ENCODE results near the gene TSPAN3.

The TSPAN3 gene

DNA sequence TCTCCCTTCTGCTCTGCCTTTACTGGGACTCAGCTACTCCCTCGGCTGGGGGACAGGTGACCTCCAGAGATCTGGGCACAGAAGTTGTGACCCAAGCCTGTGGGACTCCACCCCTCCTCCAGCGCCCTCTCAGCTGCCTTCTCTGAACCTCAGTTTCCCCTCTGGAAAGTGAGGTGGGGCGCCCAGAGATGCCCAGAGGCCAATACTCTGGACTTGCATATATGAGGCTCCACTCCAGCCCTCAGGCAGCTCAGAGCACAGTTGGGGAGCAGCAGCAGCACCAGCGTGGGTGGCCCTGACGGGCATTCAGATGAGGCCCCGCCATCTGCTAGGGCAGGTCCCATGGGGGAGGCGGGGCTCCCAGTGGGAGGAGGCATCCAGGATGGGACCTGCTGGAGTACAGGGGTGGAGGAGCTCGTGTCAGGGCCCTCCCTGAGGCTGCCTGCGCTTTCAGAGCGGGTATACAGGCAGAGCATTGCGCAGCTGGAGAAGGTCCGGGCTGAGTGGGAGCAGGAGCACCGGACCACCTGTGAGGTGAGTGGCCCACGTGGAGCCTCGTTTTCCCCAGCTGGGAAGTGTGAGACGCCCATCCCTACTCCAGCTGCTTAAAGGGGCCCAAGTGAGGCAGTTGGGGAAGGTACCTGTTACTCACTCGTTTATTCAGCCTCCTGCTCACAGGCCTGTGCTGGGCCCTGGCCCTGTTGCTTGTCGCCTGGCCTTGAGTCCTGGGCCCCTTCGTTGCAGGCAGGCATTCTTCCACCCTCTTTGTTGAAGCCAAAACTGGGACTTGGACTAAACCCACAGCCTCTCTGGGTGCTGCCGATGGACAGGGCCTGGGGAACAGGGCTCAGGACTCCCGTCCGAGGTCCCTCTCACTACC is 40.6 kb downstream of the TSPAN3 start:
- Histone ChIP-seq H3K27me3 (ENCODE audit: low read length) (no peaks in the 10 kb centered on the region), H3K4me2 (ENCODE audit: low read depth, low read length, poor library complexity, severe bottlenecking) (no peak overlapping the region), H3F3A (ENCODE audit: insufficient read depth) (no peaks in the 10 kb centered on the region), H3K27ac (ENCODE audit: low read depth, low read length) (no peak overlapping the region), H3K36me3 (ENCODE audit: low read length) (no peaks in the 10 kb centered on the region), H3K9me3 (ENCODE audit: insufficient read depth, low read length) (no peaks in the 10 kb centered on the region), H2AFZ (ENCODE audit: low read depth, low read length, severe bottlenecking) (no peak overlapping the region), H3K4me3 (ENCODE audit: insufficient read depth, low read length, poor library complexity, severe bottlenecking) (no peak overlapping the region), H4K20me1 (ENCODE audit: low read depth, low read length) (no peaks in the 10 kb centered on the region), H3K9me2 (replicated peaks; ENCODE audit: insufficient read depth, low read length) (no peaks in the 10 kb centered on the region), H3K79me2 (ENCODE audit: insufficient read depth, low read length) (no peaks in the 10 kb centered on the region), H3K9ac (ENCODE audit: low read length) (no peak overlapping the region)
- TF ChIP-seq EZH2phosphoT487 (conservative IDR thresholded peaks at IDR 0.05; ENCODE audit: low read length) = no peak
- TF ChIP-seq, protein P1, sequence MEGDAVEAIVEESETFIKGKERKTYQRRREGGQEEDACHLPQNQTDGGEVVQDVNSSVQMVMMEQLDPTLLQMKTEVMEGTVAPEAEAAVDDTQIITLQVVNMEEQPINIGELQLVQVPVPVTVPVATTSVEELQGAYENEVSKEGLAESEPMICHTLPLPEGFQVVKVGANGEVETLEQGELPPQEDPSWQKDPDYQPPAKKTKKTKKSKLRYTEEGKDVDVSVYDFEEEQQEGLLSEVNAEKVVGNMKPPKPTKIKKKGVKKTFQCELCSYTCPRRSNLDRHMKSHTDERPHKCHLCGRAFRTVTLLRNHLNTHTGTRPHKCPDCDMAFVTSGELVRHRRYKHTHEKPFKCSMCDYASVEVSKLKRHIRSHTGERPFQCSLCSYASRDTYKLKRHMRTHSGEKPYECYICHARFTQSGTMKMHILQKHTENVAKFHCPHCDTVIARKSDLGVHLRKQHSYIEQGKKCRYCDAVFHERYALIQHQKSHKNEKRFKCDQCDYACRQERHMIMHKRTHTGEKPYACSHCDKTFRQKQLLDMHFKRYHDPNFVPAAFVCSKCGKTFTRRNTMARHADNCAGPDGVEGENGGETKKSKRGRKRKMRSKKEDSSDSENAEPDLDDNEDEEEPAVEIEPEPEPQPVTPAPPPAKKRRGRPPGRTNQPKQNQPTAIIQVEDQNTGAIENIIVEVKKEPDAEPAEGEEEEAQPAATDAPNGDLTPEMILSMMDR (IDR thresholded peaks at IDR 0.05; ENCODE audit: insufficient read depth, low read length, poor library complexity, severe bottlenecking) = no peak

- TF ChIP-seq EZH2phosphoT487 (conservative IDR thresholded peaks at IDR 0.05; ENCODE audit: low read length) = no peak
- TF ChIP-seq, protein P1 (IDR thresholded peaks at IDR 0.05; ENCODE audit: insufficient read depth, low read length, poor library complexity, severe bottlenecking) = no peak
- Histone ChIP-seq H3K79me2 (ENCODE audit: insufficient read depth, low read length) (no peaks in the 10 kb centered on the region), H2AFZ (ENCODE audit: low read depth, low read length, severe bottlenecking) (no peak overlapping the region), H3K27me3 (ENCODE audit: low read length) (no peaks in the 10 kb centered on the region), H3K9me2 (replicated peaks; ENCODE audit: insufficient read depth, low read length) (no peaks in the 10 kb centered on the region), H3K36me3 (ENCODE audit: low read length) (no peaks in the 10 kb centered on the region), H3K9me3 (ENCODE audit: insufficient read depth, low read length) (no peaks in the 10 kb centered on the region), H3K27ac (ENCODE audit: low read depth, low read length) (no peak overlapping the region), H4K20me1 (ENCODE audit: low read depth, low read length) (no peaks in the 10 kb centered on the region), H3K4me2 (ENCODE audit: low read depth, low read length, poor library complexity, severe bottlenecking) (no peak overlapping the region), H3K4me3 (ENCODE audit: insufficient read depth, low read length, poor library complexity, severe bottlenecking) (no peak overlapping the region), H3F3A (ENCODE audit: insufficient read depth) (no peaks in the 10 kb centered on the region), H3K9ac (ENCODE audit: low read length) (no peak overlapping the region)
These were observed 41.5 kb downstream of the TSPAN3 start for GRCh38 chr15:77029166-77030047.

- no peak overlapping the region for H3K4me2 ChIP-seq (ENCODE audit: low read depth, low read length, poor library complexity, severe bottlenecking)
- no peak overlapping the region for H2AFZ ChIP-seq (ENCODE audit: low read depth, low read length, severe bottlenecking)
- H3K9me2 ChIP-seq (replicated peaks; ENCODE audit: insufficient read depth, low read length) = no peaks in the 10 kb centered on the region
- H3K27me3 ChIP-seq (ENCODE audit: low read length) = no peaks in the 10 kb centered on the region
- no peaks in the 10 kb centered on the region for H3K9me3 ChIP-seq (ENCODE audit: insufficient read depth, low read length)
- no peaks in the 10 kb centered on the region for H3F3A ChIP-seq (ENCODE audit: insufficient read depth)
- no peak overlapping the region for H3K4me3 ChIP-seq (ENCODE audit: insufficient read depth, low read length, poor library complexity, severe bottlenecking)
- no peak overlapping the region for H3K9ac ChIP-seq (ENCODE audit: low read length)
- no peaks in the 10 kb centered on the region for H3K36me3 ChIP-seq (ENCODE audit: low read length)
- no peak overlapping the region for H3K27ac ChIP-seq (ENCODE audit: low read depth, low read length)
- no peaks in the 10 kb centered on the region for H4K20me1 ChIP-seq (ENCODE audit: low read depth, low read length)
- TF ChIP-seq EZH2phosphoT487 (conservative IDR thresholded peaks at IDR 0.05; ENCODE audit: low read length) = no peak
- TF ChIP-seq, protein P1 (IDR thresholded peaks at IDR 0.05; ENCODE audit: insufficient read depth, low read length, poor library complexity, severe bottlenecking) = no peak
- H3K79me2 ChIP-seq (ENCODE audit: insufficient read depth, low read length) = no peaks in the 10 kb centered on the region
These were observed 42.3 kb downstream of the TSPAN3 start for GRCh38 chr15:77028451-77029165.
